ENCODE data around the gene ADRA2B. TPM values are rescaled to one million over a fixed set of nuclear protein-coding genes. Genes with fewer than 3 reads are reported as not detected.

Gene ADRA2B
- total and polyA plus RNA-seq, 2 donors (not counting 1 experiment from before 2014, with no cell fraction given) = 0.07 TPM; not detected in 1

DNA sequence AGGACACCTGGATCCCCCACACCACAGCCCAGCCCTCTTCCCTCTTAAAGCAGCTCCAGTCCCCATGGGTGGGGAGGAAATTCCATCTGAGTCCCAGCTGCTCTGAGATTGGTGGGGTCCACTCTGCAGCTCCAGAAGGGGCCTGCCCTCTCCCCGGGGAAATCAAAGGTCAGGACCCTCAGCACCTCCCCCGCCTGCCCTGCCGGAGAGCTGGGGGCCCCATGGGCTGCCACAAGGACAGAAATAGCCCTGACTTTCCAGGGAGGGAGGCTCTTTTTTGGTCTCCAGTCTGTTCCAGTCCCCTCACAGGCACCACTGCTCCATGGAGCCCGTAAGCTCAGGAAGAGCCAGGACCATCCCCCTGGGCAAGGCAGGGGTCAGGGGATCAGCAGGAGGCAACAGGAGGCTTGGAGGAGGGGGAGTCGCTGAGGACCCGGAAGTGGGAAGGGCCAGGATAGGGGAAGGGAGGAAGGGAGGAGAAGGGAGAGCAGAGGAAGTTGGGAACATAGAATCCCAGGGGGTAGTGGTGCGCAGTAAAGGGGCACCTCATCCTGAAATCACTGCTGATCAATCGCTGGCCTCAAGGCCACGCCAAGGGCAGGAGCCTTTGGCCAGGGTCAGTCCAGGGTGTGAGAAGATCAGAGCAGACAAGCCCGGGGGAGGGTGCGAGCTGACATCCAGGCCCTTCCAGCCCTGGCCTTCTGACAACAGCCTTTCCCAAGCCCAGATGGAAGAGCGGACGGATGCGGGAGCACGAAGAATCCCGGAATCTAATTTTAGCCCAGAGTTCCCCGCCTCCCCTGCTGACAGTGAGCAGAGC is 7.6 kb downstream of the ADRA2B start:
- Histone ChIP-seq H3K4me3 (replicated peaks in 1 of 4; ENCODE audit: control extremely low read depth in 1 of 4, insufficient read depth in 1 of 4, low read depth in 3 of 4, low read length in 4 of 4) (no peak overlapping the region), H3K27ac (ENCODE audit: insufficient read depth, low read length) (no peak overlapping the region), H4K20me1 (ENCODE audit: control insufficient read depth, extremely low read depth, insufficient read depth, low read length) (no peaks in the 10 kb centered on the region), H3K27me3 (ENCODE audit: control insufficient read depth, insufficient read depth, low read length) (peaks cover 10% of the 10 kb centered on the region), H3K36me3 (ENCODE audit: control insufficient read depth, insufficient read depth, low read length) (no peaks in the 10 kb centered on the region), H2AFZ (ENCODE audit: low read length) (no peak overlapping the region), H3K4me1 (ENCODE audit: control insufficient read depth, extremely low read depth, insufficient read depth, low read length) (no peaks in the 10 kb centered on the region), H3K9me3 (ENCODE audit: control insufficient read depth, insufficient read depth, low read depth, low read length) (no peaks in the 10 kb centered on the region), H3K4me2 (ENCODE audit: extremely low read depth, insufficient read depth, low read length) (no peak overlapping the region), H3K79me2 (ENCODE audit: control insufficient read depth, insufficient read depth, low read length) (no peaks in the 10 kb centered on the region), H3K9ac (ENCODE audit: insufficient read depth, low read length) (no peak overlapping the region)
- TF ChIP-seq, protein P1, sequence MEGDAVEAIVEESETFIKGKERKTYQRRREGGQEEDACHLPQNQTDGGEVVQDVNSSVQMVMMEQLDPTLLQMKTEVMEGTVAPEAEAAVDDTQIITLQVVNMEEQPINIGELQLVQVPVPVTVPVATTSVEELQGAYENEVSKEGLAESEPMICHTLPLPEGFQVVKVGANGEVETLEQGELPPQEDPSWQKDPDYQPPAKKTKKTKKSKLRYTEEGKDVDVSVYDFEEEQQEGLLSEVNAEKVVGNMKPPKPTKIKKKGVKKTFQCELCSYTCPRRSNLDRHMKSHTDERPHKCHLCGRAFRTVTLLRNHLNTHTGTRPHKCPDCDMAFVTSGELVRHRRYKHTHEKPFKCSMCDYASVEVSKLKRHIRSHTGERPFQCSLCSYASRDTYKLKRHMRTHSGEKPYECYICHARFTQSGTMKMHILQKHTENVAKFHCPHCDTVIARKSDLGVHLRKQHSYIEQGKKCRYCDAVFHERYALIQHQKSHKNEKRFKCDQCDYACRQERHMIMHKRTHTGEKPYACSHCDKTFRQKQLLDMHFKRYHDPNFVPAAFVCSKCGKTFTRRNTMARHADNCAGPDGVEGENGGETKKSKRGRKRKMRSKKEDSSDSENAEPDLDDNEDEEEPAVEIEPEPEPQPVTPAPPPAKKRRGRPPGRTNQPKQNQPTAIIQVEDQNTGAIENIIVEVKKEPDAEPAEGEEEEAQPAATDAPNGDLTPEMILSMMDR (conservative IDR thresholded peaks at IDR 0.05 in 1 of 2, IDR thresholded peaks at IDR 0.05 in 1 of 2; ENCODE audit: low read depth in 1 of 2, low read length in 2 of 2) = no peak
- TF ChIP-seq EZH2 (IDR thresholded peaks at IDR 0.05; ENCODE audit: low read length, missing control alignments) = no peak
- no peak for DNase-seq (ENCODE audit: low read depth in 2 of 2)

DNA sequence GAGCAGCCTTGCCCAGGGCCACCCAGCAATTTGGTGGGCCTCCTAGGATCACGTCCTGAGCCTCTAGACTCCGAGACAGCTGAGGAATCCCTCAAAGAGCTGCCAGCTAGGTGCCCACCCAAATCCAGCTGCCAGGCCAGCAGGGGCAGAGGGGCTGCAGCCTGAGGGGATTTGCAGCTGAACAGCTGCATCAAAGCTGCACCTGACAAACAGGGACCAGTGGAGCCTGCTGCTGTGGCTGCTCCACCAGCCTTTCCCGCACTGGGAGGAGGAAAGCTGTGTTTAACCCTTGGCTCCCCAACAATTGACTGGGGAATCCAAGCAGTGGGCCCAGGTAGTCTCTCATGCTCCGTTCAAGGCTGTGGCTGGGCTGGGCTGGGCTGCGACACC is 8.2 kb downstream of the ADRA2B start:
- H3K9ac ChIP-seq (ENCODE audit: insufficient read depth, low read length) = no peak overlapping the region
- H3K4me3 ChIP-seq (replicated peaks in 1 of 4; ENCODE audit: control extremely low read depth in 1 of 4, insufficient read depth in 1 of 4, low read depth in 3 of 4, low read length in 4 of 4) = no peak overlapping the region
- no peak for TF ChIP-seq EZH2 (IDR thresholded peaks at IDR 0.05; ENCODE audit: low read length, missing control alignments)
- TF ChIP-seq, protein P1 (conservative IDR thresholded peaks at IDR 0.05 in 1 of 2, IDR thresholded peaks at IDR 0.05 in 1 of 2; ENCODE audit: low read depth in 1 of 2, low read length in 2 of 2) = no peak
- no peaks in the 10 kb centered on the region for H3K36me3 ChIP-seq (ENCODE audit: control insufficient read depth, insufficient read depth, low read length)
- no peaks in the 10 kb centered on the region for H3K4me1 ChIP-seq (ENCODE audit: control insufficient read depth, extremely low read depth, insufficient read depth, low read length)
- no peak overlapping the region for H2AFZ ChIP-seq (ENCODE audit: low read length)
- H3K27me3 ChIP-seq (ENCODE audit: control insufficient read depth, insufficient read depth, low read length) = peaks cover 10% of the 10 kb centered on the region
- H3K27ac ChIP-seq (ENCODE audit: insufficient read depth, low read length) = no peak overlapping the region
- no peaks in the 10 kb centered on the region for H4K20me1 ChIP-seq (ENCODE audit: control insufficient read depth, extremely low read depth, insufficient read depth, low read length)
- H3K9me3 ChIP-seq (ENCODE audit: control insufficient read depth, insufficient read depth, low read depth, low read length) = no peaks in the 10 kb centered on the region
- H3K79me2 ChIP-seq (ENCODE audit: control insufficient read depth, insufficient read depth, low read length) = no peaks in the 10 kb centered on the region
- H3K4me2 ChIP-seq (ENCODE audit: extremely low read depth, insufficient read depth, low read length) = no peak overlapping the region
- DNase-seq (ENCODE audit: low read depth in 2 of 2) = no peak

DNA sequence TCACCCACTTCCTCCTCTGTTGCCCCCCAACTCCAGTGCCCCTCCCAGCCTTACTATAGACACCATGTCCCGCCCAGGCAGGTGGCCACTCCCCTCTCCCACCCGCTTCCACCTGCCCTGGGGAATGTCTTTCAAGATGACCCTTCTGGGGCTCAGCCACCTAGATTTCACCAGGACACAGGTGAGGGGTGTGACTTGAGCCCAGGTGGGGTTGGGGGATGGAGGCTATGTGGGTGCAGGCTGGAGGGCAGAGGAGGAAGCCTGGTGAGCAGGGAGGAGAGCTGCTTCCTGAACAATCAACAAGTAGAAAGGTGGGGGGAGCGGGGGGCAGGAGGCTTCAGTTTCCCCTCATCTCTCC is 8.7 kb downstream of the ADRA2B start:
- H3K27me3 ChIP-seq (ENCODE audit: control insufficient read depth, insufficient read depth, low read length) = peaks cover 10% of the 10 kb centered on the region
- no peaks in the 10 kb centered on the region for H3K9me3 ChIP-seq (ENCODE audit: control insufficient read depth, insufficient read depth, low read depth, low read length)
- no peak overlapping the region for H3K27ac ChIP-seq (ENCODE audit: insufficient read depth, low read length)

More for the DNA sequence above, 8.7 kb downstream of the ADRA2B start:
- no peak overlapping the region for H2AFZ ChIP-seq (ENCODE audit: low read length)
- DNase-seq (ENCODE audit: low read depth in 2 of 2) = no peak
- TF ChIP-seq, protein P1 (conservative IDR thresholded peaks at IDR 0.05 in 1 of 2, IDR thresholded peaks at IDR 0.05 in 1 of 2; ENCODE audit: low read depth in 1 of 2, low read length in 2 of 2) = no peak
- TF ChIP-seq EZH2 (IDR thresholded peaks at IDR 0.05; ENCODE audit: low read length, missing control alignments) = no peak
- H3K9ac ChIP-seq (ENCODE audit: insufficient read depth, low read length) = no peak overlapping the region
- no peaks in the 10 kb centered on the region for H3K36me3 ChIP-seq (ENCODE audit: control insufficient read depth, insufficient read depth, low read length)
- no peak overlapping the region for H3K4me3 ChIP-seq (replicated peaks in 1 of 4; ENCODE audit: control extremely low read depth in 1 of 4, insufficient read depth in 1 of 4, low read depth in 3 of 4, low read length in 4 of 4)
- no peaks in the 10 kb centered on the region for H3K79me2 ChIP-seq (ENCODE audit: control insufficient read depth, insufficient read depth, low read length)
- H3K4me2 ChIP-seq (ENCODE audit: extremely low read depth, insufficient read depth, low read length) = no peak overlapping the region
- no peaks in the 10 kb centered on the region for H4K20me1 ChIP-seq (ENCODE audit: control insufficient read depth, extremely low read depth, insufficient read depth, low read length)
- H3K4me1 ChIP-seq (ENCODE audit: control insufficient read depth, extremely low read depth, insufficient read depth, low read length) = no peaks in the 10 kb centered on the region
